ENCODE measurements around the gene XG.

GRCh38 chrX:2717312-2717711 lies 34.5 kb upstream of the XG start:
- TF ChIP-seq REST (IDR thresholded peaks at IDR 0.05; ENCODE audit: insufficient read depth in 1 of 2, low read depth in 2 of 2, low read length in 2 of 2) (no peak), TAF1 (IDR thresholded peaks at IDR 0.05; ENCODE audit: borderline replicate concordance, insufficient read depth, low read length) (no peak), POLR2AphosphoS5 (IDR thresholded peaks at IDR 0.05; ENCODE audit: low read depth, low read length) (no peak), FOXP2 (optimal IDR thresholded peaks at IDR 0.05; ENCODE audit: borderline replicate concordance, extremely low read depth, extremely low read length, insufficient read depth) (no peak), SIN3A (IDR thresholded peaks at IDR 0.05; ENCODE audit: borderline replicate concordance, insufficient read depth, low read length) (no peak)
